ENCODE results near the gene MYBPC3.
A peak's percentile ranks its signal among the peaks of the same experiment; 100 is the strongest.
"Not testable (repeated sequence)": the region's sequence is repeated elsewhere in the genome, so short reads cannot be mapped to it uniquely, and the experiment has no call there.

Gene MYBPC3

GRCh38 chr11:47324520-47324919, 28.0 kb downstream of the MYBPC3 start:
- DNase-seq (ENCODE audit: low spot score): peak; percentile 41

GRCh38 chr11:47318166-47318565, 34.3 kb downstream of the MYBPC3 start:
- DNase-seq (ENCODE audit: low spot score): no peak

DNA sequence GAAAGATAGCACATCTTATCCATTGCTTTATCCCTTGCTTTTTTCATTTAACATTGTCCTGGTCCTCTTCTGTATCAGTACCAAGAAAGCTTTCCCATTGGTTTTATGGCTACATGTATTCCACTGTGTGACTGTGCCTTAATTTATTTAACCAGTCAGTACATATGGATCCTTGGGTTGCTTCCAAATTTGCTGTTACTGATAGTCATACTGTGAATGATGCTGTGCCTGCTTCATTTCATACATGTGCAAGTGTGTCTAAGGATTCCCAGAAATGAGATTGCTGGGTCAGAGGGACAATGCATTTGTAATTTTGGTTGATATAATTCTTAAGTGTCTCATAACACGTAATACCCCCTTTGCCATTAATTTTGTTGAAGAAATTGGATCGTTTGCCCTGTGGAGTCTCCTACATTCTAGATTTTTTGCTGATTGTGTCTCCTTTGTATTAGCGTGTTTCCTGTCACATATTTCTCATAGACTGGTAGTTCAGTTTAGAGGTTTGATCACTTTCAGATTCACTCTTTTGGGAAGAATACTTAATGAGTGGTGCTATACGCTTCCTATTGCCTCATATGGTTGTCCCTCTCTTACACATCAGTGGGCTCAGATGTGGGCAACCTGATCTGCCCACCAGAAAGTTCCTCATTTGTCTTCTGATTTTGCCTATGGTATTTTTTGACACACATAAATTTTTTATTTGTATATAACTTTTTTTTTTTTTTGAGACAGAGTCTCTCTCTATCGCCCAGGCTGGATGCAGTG, 35.3 kb downstream of the MYBPC3 start:
- DNase-seq (ENCODE audit: low spot score): no peak

DNA sequence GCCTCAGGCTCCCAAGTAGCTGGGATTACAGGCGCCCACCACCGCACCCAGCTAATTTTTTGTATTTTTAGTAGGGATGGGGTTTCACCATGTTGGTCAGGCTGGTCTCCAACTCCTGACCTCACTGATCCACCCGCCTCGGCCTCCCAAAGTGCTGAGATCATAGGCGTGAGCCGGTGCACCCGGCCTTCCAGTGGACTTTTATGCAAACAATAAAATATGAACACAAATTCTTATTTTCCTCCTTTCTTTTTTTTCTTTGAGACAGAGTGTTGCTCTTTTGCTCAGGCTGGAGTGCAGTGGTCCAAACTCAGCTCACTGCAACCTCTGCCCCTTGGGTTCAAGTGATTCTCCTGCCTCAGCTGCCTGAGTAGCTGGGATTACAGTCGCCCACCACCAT, 36.0 kb downstream of the MYBPC3 start:
- not testable (repeated sequence) for DNase-seq (ENCODE audit: low spot score)

GRCh38 chr11:47314992-47315391, 37.5 kb downstream of the MYBPC3 start:
- DNase-seq (ENCODE audit: low spot score): no peak

DNA sequence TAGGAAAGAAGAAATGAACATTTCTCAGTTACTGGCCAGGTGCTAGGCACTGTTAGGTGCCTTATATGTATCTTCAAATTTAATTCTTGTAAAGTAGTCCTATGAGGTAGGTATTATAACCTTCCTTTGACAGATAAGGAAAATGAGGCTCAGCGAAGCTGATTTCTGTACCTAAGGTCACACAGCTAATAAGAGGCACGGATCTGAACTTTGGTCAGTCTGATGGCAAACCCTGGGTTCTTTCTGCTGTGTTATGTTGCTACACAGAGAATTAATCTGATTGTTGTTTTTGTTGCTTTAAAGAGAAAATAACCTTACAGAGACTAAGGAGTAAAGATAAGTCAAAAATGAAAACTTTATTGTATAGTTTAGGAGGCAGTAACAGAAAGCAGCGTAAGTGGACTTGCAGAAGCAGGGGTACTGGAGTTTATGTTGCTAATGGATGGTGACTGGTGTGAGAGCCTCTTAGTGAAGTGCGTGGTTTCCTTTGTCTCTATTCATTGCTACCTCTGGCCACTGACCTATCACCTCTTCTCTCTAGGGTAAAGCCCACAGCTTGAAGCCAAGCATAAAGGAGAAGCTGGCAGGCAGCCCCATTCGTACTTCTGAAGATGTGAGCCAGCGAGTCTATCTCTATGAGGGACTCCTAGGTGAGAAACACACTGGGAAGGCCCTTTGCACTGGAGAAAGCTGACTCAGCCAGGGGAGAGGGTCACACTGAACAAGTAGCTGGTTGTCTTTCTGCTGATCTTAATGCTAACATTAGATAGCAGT, 44.3 kb downstream of the MYBPC3 start:
- DNase-seq (ENCODE audit: low spot score): no peak

GRCh38 chr11:47306484-47306844, 46.0 kb downstream of the MYBPC3 start:
- DNase-seq (ENCODE audit: low spot score): no peak

- no peak for DNase-seq (ENCODE audit: low spot score)
These were observed 46.6 kb downstream of the MYBPC3 start for GRCh38 chr11:47305734-47306483.

- DNase-seq (ENCODE audit: low spot score): no peak
These were observed 49.6 kb downstream of the MYBPC3 start for GRCh38 chr11:47302853-47303252.

- DNase-seq (ENCODE audit: low spot score): no peak
These were observed 53.4 kb downstream of the MYBPC3 start for GRCh38 chr11:47299078-47299477.

DNA sequence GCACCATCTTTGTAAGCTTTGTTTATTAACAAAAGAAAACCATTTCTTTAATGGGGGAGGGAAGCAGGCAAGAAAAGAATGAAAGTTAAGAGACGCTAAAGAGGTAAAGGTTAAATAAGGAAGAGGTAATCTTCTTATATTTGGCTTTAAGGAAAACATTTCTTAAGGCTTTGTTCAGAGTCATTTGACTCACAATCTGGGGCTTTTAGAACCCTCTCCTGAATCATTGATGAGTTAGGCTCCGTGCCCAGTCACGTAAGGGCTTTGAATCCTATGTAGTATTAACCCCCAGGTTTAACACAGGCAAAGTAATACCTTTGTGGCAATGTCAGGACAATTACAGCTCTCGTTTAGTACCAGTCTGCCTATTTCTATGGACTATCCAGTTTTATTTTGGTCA, 56.5 kb downstream of the MYBPC3 start:
- no peak for DNase-seq (ENCODE audit: low spot score)

GRCh38 chr11:47295385-47295784, 57.1 kb downstream of the MYBPC3 start:
- no peak for DNase-seq (ENCODE audit: low spot score)

GRCh38 chr11:47289856-47290255, 62.6 kb downstream of the MYBPC3 start:
- no peak for DNase-seq (ENCODE audit: low spot score)

DNA sequence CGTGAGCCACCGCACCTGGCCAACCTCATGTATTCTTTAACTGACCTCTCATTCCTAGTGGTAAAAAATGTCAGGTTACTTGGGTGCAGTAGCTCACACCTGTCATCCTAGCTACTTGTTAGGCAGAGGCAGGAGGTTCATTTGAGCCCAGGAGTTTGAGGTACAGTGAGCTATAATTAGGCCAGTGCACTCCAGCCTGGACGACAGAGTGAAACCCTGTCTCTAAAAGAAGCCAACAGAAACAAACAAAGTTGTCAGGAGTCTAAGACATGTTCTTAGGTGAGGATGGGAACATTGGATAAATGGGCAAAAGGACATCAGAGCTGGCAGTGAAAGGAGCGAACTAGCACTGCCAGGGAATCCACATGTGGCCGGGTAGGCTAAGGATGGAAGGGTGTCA, 64.4 kb downstream of the MYBPC3 start:
- no peak for DNase-seq (ENCODE audit: low spot score)

GRCh38 chr11:47285969-47286770, 66.3 kb downstream of the MYBPC3 start:
- DNase-seq (ENCODE audit: low spot score): no peak

DNA sequence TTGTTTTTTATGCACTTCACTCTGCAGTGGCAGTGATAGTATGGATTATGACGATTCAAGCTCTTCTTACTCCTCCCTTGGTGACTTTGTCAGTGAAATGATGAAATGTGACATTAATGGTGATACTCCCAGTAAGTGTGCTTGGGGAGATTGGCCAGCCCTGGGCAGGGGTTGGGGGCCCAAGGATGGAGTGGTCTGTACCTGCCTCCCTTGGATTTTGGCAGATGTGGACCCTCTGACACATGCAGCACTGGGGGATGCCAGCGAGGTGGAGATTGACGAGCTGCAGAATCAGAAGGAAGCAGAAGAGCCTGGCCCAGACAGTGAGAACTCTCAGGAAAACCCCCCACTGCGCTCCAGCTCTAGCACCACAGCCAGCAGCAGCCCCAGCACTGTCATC, 68.4 kb downstream of the MYBPC3 start:
- no peak for DNase-seq (ENCODE audit: low spot score)

DNA sequence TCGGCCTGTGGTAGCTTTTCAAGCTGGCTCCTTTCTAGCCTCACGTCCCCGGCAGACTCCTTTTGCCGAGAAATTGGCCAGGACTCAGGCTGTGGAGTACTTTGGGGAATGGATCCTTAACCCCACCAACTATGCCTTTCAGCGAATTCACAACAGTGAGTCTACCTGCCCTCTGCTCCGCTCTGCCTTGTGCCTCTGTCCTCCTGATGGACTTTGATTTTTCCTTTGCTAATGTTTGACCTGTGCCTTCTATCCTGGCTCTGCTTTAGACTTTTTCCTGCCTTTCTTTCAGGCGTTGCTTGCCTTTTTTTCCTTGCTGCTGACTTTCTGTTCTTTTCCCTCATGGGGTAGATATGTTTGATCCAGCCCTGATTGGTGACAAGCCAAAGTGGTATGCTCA, 70.0 kb downstream of the MYBPC3 start:
- no peak for DNase-seq (ENCODE audit: low spot score)

All from ecto neural progenitor cell (in vitro differentiated cells).